ENCODE data around the gene TBL1X.

TBL1X gene

DNA sequence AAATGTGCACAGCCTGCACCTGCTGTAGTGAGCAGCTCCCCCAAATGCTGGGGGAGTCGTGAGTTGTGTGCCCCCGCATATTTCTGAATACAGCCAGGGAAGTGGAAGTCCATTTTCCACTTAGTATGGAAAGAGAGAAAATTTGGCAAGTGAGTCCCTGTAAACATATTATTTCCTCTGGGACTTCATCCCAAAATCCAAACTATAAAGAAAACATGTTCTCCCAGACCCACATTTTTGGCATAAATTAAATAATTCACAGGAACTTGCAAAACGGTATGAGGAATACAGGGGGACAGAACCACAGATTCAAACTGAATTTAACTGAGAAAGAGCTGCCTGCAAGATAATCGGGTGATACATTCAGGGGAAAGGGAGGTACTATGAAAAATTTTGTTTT, 193.6 kb downstream of the TBL1X start:
- no peaks in the 10 kb centered on the region for H3K4me1 ChIP-seq (ENCODE audit: insufficient read depth, low read length)
- H3K27ac ChIP-seq (ENCODE audit: low read length), result no peak overlapping the region
- no peak overlapping the region for H3K9ac ChIP-seq (ENCODE audit: low read depth, low read length)
- no peaks in the 10 kb centered on the region for H3K9me3 ChIP-seq (ENCODE audit: insufficient read depth, low read depth, low read length)
- H3K4me3 ChIP-seq (ENCODE audit: low read length), result no peak overlapping the region
- 0 out of 2 replicates have a peak, but pooled peaks cover 8% of the 10 kb centered on the region for H3K36me3 ChIP-seq (ENCODE audit: insufficient read depth, low read depth, low read length)
- no peaks in the 10 kb centered on the region for H3K27me3 ChIP-seq (ENCODE audit: insufficient read depth, low read length)

DNA sequence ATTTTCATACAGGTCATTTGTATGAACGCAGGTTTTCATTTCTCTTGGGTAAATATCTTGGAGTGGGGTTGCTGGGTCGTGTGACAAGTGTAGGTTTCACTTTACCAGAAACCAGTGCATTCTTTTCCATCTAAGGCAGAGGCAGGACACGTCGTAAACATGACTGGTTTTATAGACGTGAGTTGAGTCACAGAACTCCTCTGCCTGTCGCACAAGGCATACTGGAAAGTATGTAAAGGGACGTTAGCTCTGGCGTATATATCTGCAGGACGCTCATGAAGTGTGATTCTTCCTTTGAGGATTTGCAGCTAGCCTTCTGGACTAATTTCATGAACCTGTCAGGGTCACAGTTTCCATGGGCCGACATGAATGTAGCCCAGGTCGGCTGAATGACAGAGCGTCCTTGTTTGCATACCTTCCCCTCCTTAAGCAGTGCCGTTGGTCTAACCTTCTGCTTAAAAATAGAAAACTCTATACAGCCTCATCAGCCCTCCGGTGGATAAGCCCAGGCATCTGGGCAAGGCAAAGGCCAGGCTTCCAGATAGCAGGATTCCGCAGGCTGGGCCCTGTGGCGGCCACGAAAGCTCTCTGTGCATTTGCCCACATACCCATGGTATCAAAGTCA, 194.8 kb downstream of the TBL1X start:
- H3K27ac ChIP-seq (ENCODE audit: low read length), result no peak overlapping the region
- no peaks in the 10 kb centered on the region for H3K9me3 ChIP-seq (ENCODE audit: insufficient read depth, low read depth, low read length)
- no peak overlapping the region for H3K9ac ChIP-seq (ENCODE audit: low read depth, low read length)
- no peaks in the 10 kb centered on the region for H3K27me3 ChIP-seq (ENCODE audit: insufficient read depth, low read length)
- no peak overlapping the region for H3K4me3 ChIP-seq (ENCODE audit: low read length)
- 0 out of 2 replicates have a peak, but pooled peaks cover 8% of the 10 kb centered on the region for H3K36me3 ChIP-seq (ENCODE audit: insufficient read depth, low read depth, low read length)
- no peaks in the 10 kb centered on the region for H3K4me1 ChIP-seq (ENCODE audit: insufficient read depth, low read length)

DNA sequence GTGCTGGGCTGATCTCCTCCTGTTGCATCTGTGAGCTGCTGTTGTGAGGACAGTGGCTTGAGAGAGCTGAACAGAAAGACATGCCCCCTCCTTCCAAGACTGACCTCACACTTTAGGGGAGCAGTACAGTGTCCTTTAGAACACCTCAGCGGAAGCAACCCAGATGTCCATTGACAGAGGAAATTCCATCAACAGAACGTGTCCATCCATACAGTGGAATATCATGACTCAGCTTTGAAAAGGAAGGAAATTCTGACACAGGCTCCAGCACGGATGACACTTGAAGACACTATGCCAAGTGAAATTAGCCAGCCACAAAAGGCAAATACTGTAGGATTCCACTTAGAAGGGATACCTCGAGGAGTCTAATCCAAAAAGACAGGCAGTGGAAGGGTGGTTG, 197.3 kb downstream of the TBL1X start:
- H3K27me3 ChIP-seq (ENCODE audit: insufficient read depth, low read length), result no peaks in the 10 kb centered on the region
- no peaks in the 10 kb centered on the region for H3K4me1 ChIP-seq (ENCODE audit: insufficient read depth, low read length)

DNA sequence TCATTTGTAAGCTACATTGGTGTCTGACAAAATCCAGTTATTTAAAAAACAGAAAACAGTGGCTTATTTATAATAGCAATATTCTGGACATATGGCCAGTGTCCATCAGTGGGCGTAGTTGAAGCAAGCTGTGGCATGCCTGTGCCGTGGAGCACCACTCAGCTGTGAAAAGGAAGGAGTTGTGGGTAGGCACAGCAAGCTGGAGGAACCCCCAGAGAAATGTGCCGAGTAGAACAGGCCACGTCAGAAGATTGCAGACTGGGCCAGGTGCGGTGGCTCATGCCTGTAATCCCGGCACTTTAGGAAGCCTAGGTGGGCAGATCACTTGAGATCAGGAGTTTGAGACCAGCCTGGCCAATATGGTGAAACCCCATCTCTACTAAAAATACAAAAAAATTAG, 198.4 kb downstream of the TBL1X start:
- Histone ChIP-seq H3K4me3 (ENCODE audit: low read length) (no peak overlapping the region), H3K27ac (ENCODE audit: low read length) (no peak overlapping the region), H3K9me3 (ENCODE audit: insufficient read depth, low read depth, low read length) (peaks cover 6% of the 10 kb centered on the region; the same call in 1 of the 2 replicates), H3K4me1 (ENCODE audit: insufficient read depth, low read length) (no peaks in the 10 kb centered on the region), H3K36me3 (ENCODE audit: insufficient read depth, low read depth, low read length) (peaks cover 5% of the 10 kb centered on the region; the same call in 1 of the 2 replicates), H3K9ac (ENCODE audit: low read depth, low read length) (no peak overlapping the region), H3K27me3 (ENCODE audit: insufficient read depth, low read length) (no peaks in the 10 kb centered on the region)

More for the DNA sequence above, 197.3 kb downstream of the TBL1X start:
- Histone ChIP-seq H3K4me3 (ENCODE audit: low read length) (no peak overlapping the region), H3K9me3 (ENCODE audit: insufficient read depth, low read depth, low read length) (peaks cover 6% of the 10 kb centered on the region; the same call in 1 of the 2 replicates), H3K9ac (ENCODE audit: low read depth, low read length) (no peak overlapping the region), H3K36me3 (ENCODE audit: insufficient read depth, low read depth, low read length) (peaks cover 5% of the 10 kb centered on the region; the same call in 1 of the 2 replicates), H3K27ac (ENCODE audit: low read length) (no peak overlapping the region)

DNA sequence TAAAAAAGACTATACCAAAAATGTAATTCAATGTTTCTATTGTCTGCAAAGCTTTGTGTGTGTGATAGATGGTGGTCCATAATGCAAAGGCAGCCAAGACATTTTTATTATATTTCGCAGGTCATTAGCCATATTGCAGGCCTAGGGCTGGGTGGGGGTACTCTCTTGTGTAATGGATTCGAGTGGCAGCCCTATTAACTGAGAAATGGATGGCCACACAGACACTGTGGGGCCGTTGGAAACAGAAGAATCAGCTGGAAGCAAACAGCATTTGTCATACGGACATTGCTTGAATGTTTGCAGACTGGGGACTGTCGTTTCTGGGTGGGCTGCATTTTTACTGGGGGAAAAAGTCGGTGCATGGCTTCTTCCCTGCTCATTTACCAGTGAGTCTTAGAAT, 199.4 kb downstream of the TBL1X start:
- peaks cover 6% of the 10 kb centered on the region; the same call in 1 of the 2 replicates for H3K9me3 ChIP-seq (ENCODE audit: insufficient read depth, low read depth, low read length)
- no peak overlapping the region for H3K9ac ChIP-seq (ENCODE audit: low read depth, low read length)
- no peaks in the 10 kb centered on the region for H3K27me3 ChIP-seq (ENCODE audit: insufficient read depth, low read length)
- no peaks in the 10 kb centered on the region for H3K4me1 ChIP-seq (ENCODE audit: insufficient read depth, low read length)
- no peak overlapping the region for H3K27ac ChIP-seq (ENCODE audit: low read length)
- peaks cover 5% of the 10 kb centered on the region; the same call in 1 of the 2 replicates for H3K36me3 ChIP-seq (ENCODE audit: insufficient read depth, low read depth, low read length)
- H3K4me3 ChIP-seq (ENCODE audit: low read length), result no peak overlapping the region

DNA sequence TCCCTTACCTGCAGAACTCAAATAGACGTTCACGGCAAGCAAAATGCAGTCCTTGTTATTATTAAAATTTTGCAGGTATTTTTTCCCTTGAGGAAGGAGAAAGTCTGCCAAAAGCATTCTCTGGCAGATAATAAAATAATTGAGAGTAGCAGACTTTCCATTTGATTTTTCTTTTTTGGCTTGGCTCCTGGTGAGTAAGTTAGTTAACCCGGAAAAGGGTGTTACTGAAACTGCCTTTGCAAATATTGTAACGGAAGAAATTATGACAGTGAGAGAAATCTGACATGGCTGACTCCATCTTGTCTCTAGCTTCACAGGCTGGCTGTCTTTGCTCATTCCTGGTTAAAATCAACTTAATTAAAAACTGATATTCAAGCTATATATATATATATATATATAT, 200.3 kb downstream of the TBL1X start:
- no peaks in the 10 kb centered on the region for H3K4me1 ChIP-seq (ENCODE audit: insufficient read depth, low read length)
- H3K27ac ChIP-seq (ENCODE audit: low read length), result no peak overlapping the region

DNA sequence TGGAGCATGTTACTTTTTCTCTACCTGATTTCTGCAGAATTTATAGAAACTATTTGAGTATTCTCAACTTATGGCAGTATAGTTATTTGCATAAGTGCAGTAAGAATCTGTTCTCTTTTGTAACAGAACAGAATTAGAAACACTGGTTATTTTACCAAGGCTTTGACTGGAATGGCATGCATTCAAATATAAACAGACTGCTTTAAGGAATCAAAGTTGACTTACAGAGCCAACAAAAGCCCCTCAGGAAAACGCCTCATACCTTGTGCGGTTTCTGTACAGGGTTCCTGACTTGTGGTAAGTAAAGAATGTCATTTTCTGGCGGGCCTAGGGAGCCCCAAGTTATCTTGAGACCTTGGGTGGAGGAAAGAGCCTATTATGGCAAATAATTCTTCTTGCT, 203.7 kb downstream of the TBL1X start:
- H3K9me3 ChIP-seq (ENCODE audit: insufficient read depth, low read depth, low read length), result peaks cover 6% of the 10 kb centered on the region; the same call in 1 of the 2 replicates
- no peak overlapping the region for H3K4me3 ChIP-seq (ENCODE audit: low read length)
- H3K27ac ChIP-seq (ENCODE audit: low read length), result no peak overlapping the region
- no peak overlapping the region for H3K9ac ChIP-seq (ENCODE audit: low read depth, low read length)
- no peaks in the 10 kb centered on the region for H3K4me1 ChIP-seq (ENCODE audit: insufficient read depth, low read length)
- peaks cover 5% of the 10 kb centered on the region; the same call in 1 of the 2 replicates for H3K36me3 ChIP-seq (ENCODE audit: insufficient read depth, low read depth, low read length)
- H3K27me3 ChIP-seq (ENCODE audit: insufficient read depth, low read length), result no peaks in the 10 kb centered on the region

More for the DNA sequence above, 200.3 kb downstream of the TBL1X start:
- Histone ChIP-seq H3K36me3 (ENCODE audit: insufficient read depth, low read depth, low read length) (peaks cover 5% of the 10 kb centered on the region; the same call in 1 of the 2 replicates), H3K4me3 (ENCODE audit: low read length) (no peak overlapping the region), H3K9ac (ENCODE audit: low read depth, low read length) (no peak overlapping the region), H3K27me3 (ENCODE audit: insufficient read depth, low read length) (no peaks in the 10 kb centered on the region), H3K9me3 (ENCODE audit: insufficient read depth, low read depth, low read length) (peaks cover 6% of the 10 kb centered on the region; the same call in 1 of the 2 replicates)

DNA sequence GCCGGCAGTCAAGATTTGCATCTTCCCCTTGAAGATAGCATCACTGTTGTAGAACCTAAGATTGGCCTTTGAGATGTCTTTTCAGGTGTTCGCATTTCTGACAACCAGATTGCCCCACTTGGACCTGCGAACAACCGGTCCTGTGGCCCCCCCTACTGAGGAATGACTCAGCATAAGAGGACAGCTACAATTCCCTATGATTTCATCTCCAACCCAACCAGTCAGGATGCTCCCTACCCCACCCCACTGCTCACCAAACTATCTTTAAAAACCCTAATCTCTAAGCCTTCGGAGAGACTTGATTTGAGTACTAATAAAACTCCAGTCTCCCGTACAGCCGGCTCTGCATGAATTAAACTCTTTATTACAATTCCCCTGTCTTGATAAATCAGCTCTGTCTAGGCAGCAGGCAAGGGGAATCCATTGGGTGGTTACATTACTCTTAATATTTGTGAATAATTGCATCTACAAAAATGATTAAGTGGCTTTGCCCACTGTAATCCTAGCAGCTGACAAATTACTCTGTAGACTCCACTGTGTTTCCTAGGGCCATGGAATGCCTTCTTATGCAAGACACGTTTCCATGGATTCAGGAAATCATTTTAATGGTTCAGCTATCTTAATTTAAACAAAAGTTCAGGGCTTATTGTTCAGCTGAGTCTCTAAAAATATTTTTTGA, 205.4 kb downstream of the TBL1X start:
- Histone ChIP-seq H3K4me1 (ENCODE audit: insufficient read depth, low read length) (no peaks in the 10 kb centered on the region), H3K9ac (ENCODE audit: low read depth, low read length) (no peak overlapping the region), H3K36me3 (ENCODE audit: insufficient read depth, low read depth, low read length) (peaks cover 5% of the 10 kb centered on the region; the same call in 1 of the 2 replicates), H3K27me3 (ENCODE audit: insufficient read depth, low read length) (no peaks in the 10 kb centered on the region), H3K4me3 (ENCODE audit: low read length) (no peak overlapping the region), H3K9me3 (ENCODE audit: insufficient read depth, low read depth, low read length) (peaks cover 6% of the 10 kb centered on the region; the same call in 1 of the 2 replicates), H3K27ac (ENCODE audit: low read length) (no peak overlapping the region)

DNA sequence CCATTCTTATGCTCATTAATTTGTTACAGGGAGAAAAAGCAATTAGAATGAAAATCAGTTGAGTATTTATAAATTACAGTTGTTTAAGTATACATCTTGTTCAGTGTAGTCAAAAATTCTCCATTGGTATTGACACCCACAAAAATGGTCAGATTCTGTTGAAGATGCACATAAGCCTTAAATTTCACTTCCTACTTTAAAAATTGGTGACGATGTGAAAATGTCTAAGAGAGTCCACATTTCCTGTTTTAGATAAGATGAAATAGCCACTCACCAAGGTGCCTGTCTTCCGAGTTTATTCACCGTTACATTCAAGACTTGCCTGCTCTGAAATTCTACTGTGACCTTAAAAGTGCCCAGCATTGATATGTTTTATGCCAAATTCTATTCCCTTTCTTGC, 207.1 kb downstream of the TBL1X start:
- no peak overlapping the region for H3K9ac ChIP-seq (ENCODE audit: low read depth, low read length)
- no peak overlapping the region for H3K27ac ChIP-seq (ENCODE audit: low read length)
- H3K36me3 ChIP-seq (ENCODE audit: insufficient read depth, low read depth, low read length), result no peaks in the 10 kb centered on the region
- H3K9me3 ChIP-seq (ENCODE audit: insufficient read depth, low read depth, low read length), result no peaks in the 10 kb centered on the region
- no peaks in the 10 kb centered on the region for H3K4me1 ChIP-seq (ENCODE audit: insufficient read depth, low read length)
- H3K4me3 ChIP-seq (ENCODE audit: low read length), result no peak overlapping the region
- no peaks in the 10 kb centered on the region for H3K27me3 ChIP-seq (ENCODE audit: insufficient read depth, low read length)

DNA sequence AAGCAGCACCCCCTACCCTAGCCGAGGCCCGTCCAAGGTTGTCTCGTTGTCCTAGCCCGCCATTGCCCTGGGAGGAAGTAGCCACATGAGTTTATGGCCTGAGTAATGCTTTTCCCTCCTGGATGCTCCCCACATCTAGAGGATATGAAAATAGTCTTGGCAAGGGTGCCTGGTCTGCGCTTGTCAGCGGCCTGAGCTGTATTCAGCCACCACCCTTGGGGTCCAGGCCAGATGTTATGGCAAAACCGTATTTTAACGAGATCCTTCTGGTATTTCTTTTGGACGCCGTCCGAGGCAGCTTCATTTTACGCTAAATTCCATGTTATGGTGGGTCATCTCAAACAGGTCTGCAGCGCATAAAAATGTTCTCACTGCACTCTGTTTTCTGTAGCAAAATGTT, 211.4 kb downstream of the TBL1X start:
- no peak overlapping the region for H3K27ac ChIP-seq (ENCODE audit: low read length)
- no peaks in the 10 kb centered on the region for H3K9me3 ChIP-seq (ENCODE audit: insufficient read depth, low read depth, low read length)
- no peaks in the 10 kb centered on the region for H3K4me1 ChIP-seq (ENCODE audit: insufficient read depth, low read length)
- H3K27me3 ChIP-seq (ENCODE audit: insufficient read depth, low read length), result no peaks in the 10 kb centered on the region
- H3K36me3 ChIP-seq (ENCODE audit: insufficient read depth, low read depth, low read length), result no peaks in the 10 kb centered on the region
- no peak overlapping the region for H3K4me3 ChIP-seq (ENCODE audit: low read length)
- no peak overlapping the region for H3K9ac ChIP-seq (ENCODE audit: low read depth, low read length)

DNA sequence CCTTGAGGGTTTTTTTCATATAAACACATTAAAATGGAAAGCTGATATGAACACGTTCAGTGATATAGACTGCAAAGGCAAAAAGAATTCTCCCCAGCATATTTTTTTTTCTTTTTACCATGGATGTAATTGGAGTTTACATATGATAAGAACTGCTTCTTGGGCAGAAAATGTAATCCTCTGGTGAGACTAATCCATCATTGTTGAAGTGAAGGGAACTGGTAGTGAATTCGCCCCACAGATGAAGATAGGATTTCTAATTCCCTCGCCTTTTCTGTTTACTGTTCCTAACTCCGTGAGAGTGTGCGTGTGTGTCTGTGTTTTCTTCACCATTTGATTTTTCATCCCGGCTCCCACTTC, 211.9 kb downstream of the TBL1X start:
- H3K9ac ChIP-seq (ENCODE audit: low read depth, low read length), result no peak overlapping the region
- no peaks in the 10 kb centered on the region for H3K4me1 ChIP-seq (ENCODE audit: insufficient read depth, low read length)
- no peak overlapping the region for H3K4me3 ChIP-seq (ENCODE audit: low read length)
- H3K27ac ChIP-seq (ENCODE audit: low read length), result no peak overlapping the region
- H3K9me3 ChIP-seq (ENCODE audit: insufficient read depth, low read depth, low read length), result no peaks in the 10 kb centered on the region
- H3K36me3 ChIP-seq (ENCODE audit: insufficient read depth, low read depth, low read length), result no peaks in the 10 kb centered on the region
- H3K27me3 ChIP-seq (ENCODE audit: insufficient read depth, low read length), result no peaks in the 10 kb centered on the region
